HPDE6-E6E7 (cell line): Measurements from ENCODE around the gene ADGRE3.
"Not testable (repeated sequence)": the region's sequence is repeated elsewhere in the genome, so short reads cannot be mapped to it uniquely, and the experiment has no call there.

ENCODE experiments used
- DNase-seq: peaks from one replicate; pipeline ENCODE4 v3.0.0; 2011; ENCODE audit warnings: missing footprints; ENCODE audit errors: extremely low spot score

The ADGRE3 gene

GRCh38 chr19:14670408-14670807, 4.2 kb downstream of the ADGRE3 start:
- DNase-seq, result no peak

- no peak for DNase-seq
Observed at GRCh38 chr19:14669940-14670339, 4.7 kb downstream of the ADGRE3 start.

GRCh38 chr19:14661372-14661924, 13.2 kb downstream of the ADGRE3 start:
- no peak for DNase-seq

- DNase-seq, result no peak
Observed at GRCh38 chr19:14659874-14660489, 14.7 kb downstream of the ADGRE3 start.

GRCh38 chr19:14655726-14656125, 18.9 kb downstream of the ADGRE3 start:
- no peak for DNase-seq

GRCh38 chr19:14654786-14655560, 19.7 kb downstream of the ADGRE3 start:
- DNase-seq, result no peak

- no peak for DNase-seq
Observed at GRCh38 chr19:14650161-14650560, 24.5 kb downstream of the ADGRE3 start.

GRCh38 chr19:14649020-14649419, 25.6 kb downstream of the ADGRE3 start:
- DNase-seq, result no peak

GRCh38 chr19:14648506-14648905, 26.1 kb downstream of the ADGRE3 start:
- no peak for DNase-seq

GRCh38 chr19:14639536-14640277, 34.9 kb downstream of the ADGRE3 start:
- no peak for DNase-seq

GRCh38 chr19:14632286-14632685, 42.4 kb downstream of the ADGRE3 start:
- peak; percentile 33 for DNase-seq

GRCh38 chr19:14629557-14629956, 45.1 kb downstream of the ADGRE3 start:
- no peak for DNase-seq

GRCh38 chr19:14624491-14624890, 50.2 kb downstream of the ADGRE3 start:
- DNase-seq, result not testable (repeated sequence)

- no peak for DNase-seq
Observed at GRCh38 chr19:14619404-14619803, 55.2 kb downstream of the ADGRE3 start.

- no peak for DNase-seq
Observed at GRCh38 chr19:14616407-14616806, 58.2 kb downstream of the ADGRE3 start.

GRCh38 chr19:14615623-14616022, 59.0 kb downstream of the ADGRE3 start:
- DNase-seq, result no peak

GRCh38 chr19:14614099-14614412, 60.6 kb downstream of the ADGRE3 start:
- no peak for DNase-seq

GRCh38 chr19:14613399-14614098, 61.1 kb downstream of the ADGRE3 start:
- DNase-seq, result not testable (repeated sequence)

GRCh38 chr19:14612657-14613056, 62.0 kb downstream of the ADGRE3 start:
- no peak for DNase-seq

- not testable (repeated sequence) for DNase-seq
Observed at GRCh38 chr19:14612242-14612641, 62.4 kb downstream of the ADGRE3 start.

GRCh38 chr19:14611051-14611450, 63.6 kb downstream of the ADGRE3 start:
- no peak for DNase-seq

- no peak for DNase-seq
Observed at GRCh38 chr19:14606627-14607026, 68.0 kb downstream of the ADGRE3 start.
